ENCODE results near the gene CFAP74.

Gene CFAP74

DNA sequence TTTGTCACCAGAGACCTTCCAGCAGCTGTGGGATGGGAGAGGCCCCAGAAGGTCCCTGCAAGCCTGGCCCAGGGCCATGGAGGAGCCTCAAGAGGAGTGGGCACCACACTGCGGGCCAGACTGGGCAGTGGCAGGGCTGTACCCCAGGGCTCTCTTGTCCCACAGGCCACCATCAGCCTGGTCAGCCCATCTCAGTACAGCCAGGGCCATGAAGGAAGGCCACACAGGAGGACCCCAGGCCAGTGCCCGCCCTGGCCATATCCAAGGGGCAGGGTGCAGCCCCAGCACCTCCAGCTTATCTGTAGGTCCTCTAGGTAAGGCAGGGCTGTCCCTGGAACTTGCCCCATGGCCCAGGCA, 109.6 kb downstream of the CFAP74 start:
- no peaks in the 10 kb centered on the region for H3K36me3 ChIP-seq (ENCODE audit: control insufficient read depth in 2 of 2, insufficient read depth in 1 of 2, low read length in 2 of 2)
- ChIA-PET POLR2A (interaction anchor here (2.7 kb wide), 1 partner anchor 15 kb away, joined by 9 read pairs; no protein-coding TSS in a partner anchor), CTCF (interaction anchor here (1.3 kb wide), 1 partner anchor 15 kb away, joined by 4 read pairs; no protein-coding TSS in a partner anchor)
- TF ChIP-seq GLIS1 (tag by site-specific recombination; IDR thresholded peaks at IDR 0.05) (no peak), GLI4 (tag by site-specific recombination; IDR thresholded peaks at IDR 0.05) (no peak), ZNF138 (tag by site-specific recombination; IDR thresholded peaks at IDR 0.05; ENCODE audit: borderline replicate concordance) (no peak), ZNF335 (tag by site-specific recombination; conservative IDR thresholded peaks at IDR 0.05) (0 out of 2 replicates have a peak, but pooled peaks have one; percentile 45), KLF10 (tag by site-specific recombination; IDR thresholded peaks at IDR 0.05) (no peak)
- TF ChIP-seq, protein P1, sequence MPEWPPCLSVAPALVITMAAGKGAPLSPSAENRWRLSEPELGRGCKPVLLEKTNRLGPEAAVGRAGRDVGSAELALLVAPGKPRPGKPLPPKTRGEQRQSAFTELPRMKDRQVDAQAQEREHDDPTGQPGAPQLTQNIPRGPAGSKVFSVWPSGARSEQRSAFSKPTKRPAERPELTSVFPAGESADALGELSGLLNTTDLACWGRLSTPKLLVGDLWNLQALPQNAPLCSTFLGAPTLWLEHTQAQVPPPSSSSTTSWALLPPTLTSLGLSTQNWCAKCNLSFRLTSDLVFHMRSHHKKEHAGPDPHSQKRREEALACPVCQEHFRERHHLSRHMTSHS (tag by site-specific recombination; IDR thresholded peaks at IDR 0.05) = no peak
- H3K4me3 ChIP-seq (ENCODE audit: low read depth, low read length) = no peak overlapping the region
- H3K4me1 ChIP-seq (ENCODE audit: control insufficient read depth, insufficient read depth, low read length) = peaks cover 5% of the 10 kb centered on the region
- no peak overlapping the region for H3K27ac ChIP-seq (ENCODE audit: extremely low read depth, low read depth, low read length)
- no peaks in the 10 kb centered on the region for H3K9me3 ChIP-seq (ENCODE audit: control insufficient read depth, insufficient read depth, low read depth, low read length)

DNA sequence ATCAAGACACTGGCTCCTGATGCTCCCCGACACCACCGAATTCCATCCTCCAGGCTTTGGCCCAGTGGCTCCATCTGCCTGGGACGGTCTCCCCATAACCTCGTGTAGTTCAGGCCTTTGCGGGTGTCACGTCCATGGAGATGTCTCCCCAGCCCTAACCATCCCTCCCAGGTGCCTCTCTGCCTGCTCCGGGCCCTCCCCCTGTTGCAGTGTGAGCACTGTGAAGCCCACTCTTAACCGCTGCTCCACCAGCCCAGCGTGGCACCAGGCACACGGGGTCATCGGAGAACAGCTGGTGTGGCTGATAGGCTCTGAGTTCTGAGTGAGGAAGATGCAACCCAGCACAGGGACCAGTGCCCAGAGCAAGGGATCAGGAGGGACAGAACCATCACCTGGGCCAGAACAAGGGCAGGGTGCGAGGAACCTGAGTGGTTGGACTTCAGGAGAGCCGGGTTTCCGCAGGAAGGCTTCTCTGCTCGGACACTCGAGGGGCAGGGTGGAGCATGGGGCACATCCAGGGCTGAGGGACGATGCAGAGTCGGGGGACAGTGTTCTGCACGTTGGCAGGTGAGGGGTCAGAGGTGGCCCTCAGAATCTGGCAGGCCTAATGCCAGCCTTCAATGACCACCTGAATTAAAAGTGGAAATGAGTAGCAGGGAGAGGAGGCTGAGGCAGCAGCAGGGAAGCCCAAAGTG, 110.1 kb downstream of the CFAP74 start:
- H3K36me3 ChIP-seq (ENCODE audit: control insufficient read depth in 2 of 2, insufficient read depth in 1 of 2, low read length in 2 of 2) = no peaks in the 10 kb centered on the region
- H3K4me3 ChIP-seq (ENCODE audit: low read depth, low read length) = no peak overlapping the region
- H3K4me1 ChIP-seq (ENCODE audit: control insufficient read depth, insufficient read depth, low read length) = peaks cover 8% of the 10 kb centered on the region
- ChIA-PET CTCF (no interaction called here), POLR2A (interaction anchor here (2.7 kb wide), 1 partner anchor 15 kb away, joined by 9 read pairs; no protein-coding TSS in a partner anchor)
- H3K9me3 ChIP-seq (ENCODE audit: control insufficient read depth, insufficient read depth, low read depth, low read length) = no peaks in the 10 kb centered on the region
- no peak for TF ChIP-seq ZNF416 (tag by site-specific recombination; IDR thresholded peaks at IDR 0.05)
- TF ChIP-seq ZNF660 (tag by site-specific recombination; IDR thresholded peaks at IDR 0.05) = no peak
- TF ChIP-seq KLF16 (tag by site-specific recombination; IDR thresholded peaks at IDR 0.05) = no peak
- no peak for TF ChIP-seq ZNF174 (tag by site-specific recombination; IDR thresholded peaks at IDR 0.05)
- no peak for TF ChIP-seq ZNF561 (tag by site-specific recombination; IDR thresholded peaks at IDR 0.05; ENCODE audit: borderline replicate concordance)
- TF ChIP-seq, protein P2, sequence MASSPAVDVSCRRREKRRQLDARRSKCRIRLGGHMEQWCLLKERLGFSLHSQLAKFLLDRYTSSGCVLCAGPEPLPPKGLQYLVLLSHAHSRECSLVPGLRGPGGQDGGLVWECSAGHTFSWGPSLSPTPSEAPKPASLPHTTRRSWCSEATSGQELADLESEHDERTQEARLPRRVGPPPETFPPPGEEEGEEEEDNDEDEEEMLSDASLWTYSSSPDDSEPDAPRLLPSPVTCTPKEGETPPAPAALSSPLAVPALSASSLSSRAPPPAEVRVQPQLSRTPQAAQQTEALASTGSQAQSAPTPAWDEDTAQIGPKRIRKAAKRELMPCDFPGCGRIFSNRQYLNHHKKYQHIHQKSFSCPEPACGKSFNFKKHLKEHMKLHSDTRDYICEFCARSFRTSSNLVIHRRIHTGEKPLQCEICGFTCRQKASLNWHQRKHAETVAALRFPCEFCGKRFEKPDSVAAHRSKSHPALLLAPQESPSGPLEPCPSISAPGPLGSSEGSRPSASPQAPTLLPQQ (tag by site-specific recombination; IDR thresholded peaks at IDR 0.05) = no peak
- TF ChIP-seq, protein P3, sequence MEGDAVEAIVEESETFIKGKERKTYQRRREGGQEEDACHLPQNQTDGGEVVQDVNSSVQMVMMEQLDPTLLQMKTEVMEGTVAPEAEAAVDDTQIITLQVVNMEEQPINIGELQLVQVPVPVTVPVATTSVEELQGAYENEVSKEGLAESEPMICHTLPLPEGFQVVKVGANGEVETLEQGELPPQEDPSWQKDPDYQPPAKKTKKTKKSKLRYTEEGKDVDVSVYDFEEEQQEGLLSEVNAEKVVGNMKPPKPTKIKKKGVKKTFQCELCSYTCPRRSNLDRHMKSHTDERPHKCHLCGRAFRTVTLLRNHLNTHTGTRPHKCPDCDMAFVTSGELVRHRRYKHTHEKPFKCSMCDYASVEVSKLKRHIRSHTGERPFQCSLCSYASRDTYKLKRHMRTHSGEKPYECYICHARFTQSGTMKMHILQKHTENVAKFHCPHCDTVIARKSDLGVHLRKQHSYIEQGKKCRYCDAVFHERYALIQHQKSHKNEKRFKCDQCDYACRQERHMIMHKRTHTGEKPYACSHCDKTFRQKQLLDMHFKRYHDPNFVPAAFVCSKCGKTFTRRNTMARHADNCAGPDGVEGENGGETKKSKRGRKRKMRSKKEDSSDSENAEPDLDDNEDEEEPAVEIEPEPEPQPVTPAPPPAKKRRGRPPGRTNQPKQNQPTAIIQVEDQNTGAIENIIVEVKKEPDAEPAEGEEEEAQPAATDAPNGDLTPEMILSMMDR (tag by site-specific recombination; IDR thresholded peaks at IDR 0.05) = no peak
- no peak for TF ChIP-seq ZNF292 (tag by site-specific recombination; IDR thresholded peaks at IDR 0.05; ENCODE audit: borderline replicate concordance, low read depth)
- no peak for TF ChIP-seq OVOL3 (tag by site-specific recombination; IDR thresholded peaks at IDR 0.05)
- no peak for TF ChIP-seq ZNF221 (tag by site-specific recombination; IDR thresholded peaks at IDR 0.05; ENCODE audit: borderline replicate concordance)
- TF ChIP-seq, protein P4, sequence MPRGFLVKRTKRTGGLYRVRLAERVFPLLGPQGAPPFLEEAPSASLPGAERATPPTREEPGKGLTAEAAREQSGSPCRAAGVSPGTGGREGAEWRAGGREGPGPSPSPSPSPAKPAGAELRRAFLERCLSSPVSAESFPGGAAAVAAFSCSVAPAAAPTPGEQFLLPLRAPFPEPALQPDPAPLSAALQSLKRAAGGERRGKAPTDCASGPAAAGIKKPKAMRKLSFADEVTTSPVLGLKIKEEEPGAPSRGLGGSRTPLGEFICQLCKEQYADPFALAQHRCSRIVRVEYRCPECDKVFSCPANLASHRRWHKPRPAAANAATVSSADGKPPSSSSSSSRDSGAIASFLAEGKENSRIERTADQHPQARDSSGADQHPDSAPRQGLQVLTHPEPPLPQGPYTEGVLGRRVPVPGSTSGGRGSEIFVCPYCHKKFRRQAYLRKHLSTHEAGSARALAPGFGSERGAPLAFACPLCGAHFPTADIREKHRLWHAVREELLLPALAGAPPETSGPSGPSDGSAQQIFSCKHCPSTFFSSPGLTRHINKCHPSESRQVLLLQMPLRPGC (tag by site-specific recombination; IDR thresholded peaks at IDR 0.05) = no peak
- TF ChIP-seq, protein P5, sequence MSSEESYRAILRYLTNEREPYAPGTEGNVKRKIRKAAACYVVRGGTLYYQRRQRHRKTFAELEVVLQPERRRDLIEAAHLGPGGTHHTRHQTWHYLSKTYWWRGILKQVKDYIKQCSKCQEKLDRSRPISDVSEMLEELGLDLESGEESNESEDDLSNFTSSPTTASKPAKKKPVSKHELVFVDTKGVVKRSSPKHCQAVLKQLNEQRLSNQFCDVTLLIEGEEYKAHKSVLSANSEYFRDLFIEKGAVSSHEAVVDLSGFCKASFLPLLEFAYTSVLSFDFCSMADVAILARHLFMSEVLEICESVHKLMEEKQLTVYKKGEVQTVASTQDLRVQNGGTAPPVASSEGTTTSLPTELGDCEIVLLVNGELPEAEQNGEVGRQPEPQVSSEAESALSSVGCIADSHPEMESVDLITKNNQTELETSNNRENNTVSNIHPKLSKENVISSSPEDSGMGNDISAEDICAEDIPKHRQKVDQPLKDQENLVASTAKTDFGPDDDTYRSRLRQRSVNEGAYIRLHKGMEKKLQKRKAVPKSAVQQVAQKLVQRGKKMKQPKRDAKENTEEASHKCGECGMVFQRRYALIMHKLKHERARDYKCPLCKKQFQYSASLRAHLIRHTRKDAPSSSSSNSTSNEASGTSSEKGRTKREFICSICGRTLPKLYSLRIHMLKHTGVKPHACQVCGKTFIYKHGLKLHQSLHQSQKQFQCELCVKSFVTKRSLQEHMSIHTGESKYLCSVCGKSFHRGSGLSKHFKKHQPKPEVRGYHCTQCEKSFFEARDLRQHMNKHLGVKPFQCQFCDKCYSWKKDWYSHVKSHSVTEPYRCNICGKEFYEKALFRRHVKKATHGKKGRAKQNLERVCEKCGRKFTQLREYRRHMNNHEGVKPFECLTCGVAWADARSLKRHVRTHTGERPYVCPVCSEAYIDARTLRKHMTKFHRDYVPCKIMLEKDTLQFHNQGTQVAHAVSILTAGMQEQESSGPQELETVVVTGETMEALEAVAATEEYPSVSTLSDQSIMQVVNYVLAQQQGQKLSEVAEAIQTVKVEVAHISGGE (tag by site-specific recombination; conservative IDR thresholded peaks at IDR 0.05; ENCODE audit: low read depth) = no peak
- TF ChIP-seq ZNF175 (tag by site-specific recombination; IDR thresholded peaks at IDR 0.05) = no peak
- no peak for TF ChIP-seq ZSCAN16 (tag by site-specific recombination; IDR thresholded peaks at IDR 0.05)
- no peak for TF ChIP-seq ZNF223 (tag by site-specific recombination; IDR thresholded peaks at IDR 0.05)
- no peak for TF ChIP-seq ZNF169 (tag by site-specific recombination; IDR thresholded peaks at IDR 0.05)
- TF ChIP-seq ZNF24 (tag by site-specific recombination; IDR thresholded peaks at IDR 0.05) = no peak
- TF ChIP-seq MZF1 (tag by site-specific recombination; IDR thresholded peaks at IDR 0.05; ENCODE audit: borderline replicate concordance) = no peak
- no peak for TF ChIP-seq ZEB2 (tag by site-specific recombination; IDR thresholded peaks at IDR 0.05)
- no peak overlapping the region for H3K27ac ChIP-seq (ENCODE audit: extremely low read depth, low read depth, low read length)
